Right lobe of liver (tissue), 6 donors: ENCODE results near the gene HHAT. TPM values are rescaled to one million over a fixed set of nuclear protein-coding genes. Genes with fewer than 3 reads are reported as not detected.

Experiments
- ATAC-seq, 4 donors: fragments of 200-7000 bp; cut with Tn5 transposase; one replicate each; pipeline ENCODE4 v1.9.1; 2020; ENCODE audit warnings: mild to moderate bottlenecking in 4 of 4, moderate library complexity in 4 of 4
- DNase-seq, 3 donors: peaks; one replicate each; pipeline ENCODE4 v3.0.0-alpha.2; 2020
- H3K27ac ChIP-seq, 3 donors: fragments of 200-600 bp; one replicate each; pipeline ENCODE4 v1.8.0; 2022
- H3K27me3 ChIP-seq, 2 donors: fragments of 200-600 bp; one replicate each; pipeline ENCODE4 v1.8.0; 2022
- H3K36me3 ChIP-seq, 4 donors: fragments of 200-600 bp; sonication (generic) in 1 of 4; one replicate each; pipeline versions ENCODE4 v1.5.1 to v1.8.0; 2017 to 2022; ENCODE audit warnings: control low read depth in 1 of 4
- H3K4me1 ChIP-seq, 4 donors: fragments of 200-600 bp; sonication (generic) in 1 of 4; one replicate each; pipeline versions ENCODE4 v1.5.1 to v1.8.0; 2017 to 2022; ENCODE audit warnings: control low read depth in 1 of 4
- H3K4me3 ChIP-seq, 3 donors: fragments of 200-600 bp; one replicate each; pipeline ENCODE4 v1.8.0; 2022
- H3K9me3 ChIP-seq, 4 donors: fragments of 200-600 bp; sonication (generic) in 1 of 4; one replicate each; pipeline versions ENCODE4 v1.5.1 to v1.8.0; 2017 to 2022; ENCODE audit warnings: control low read depth in 1 of 4
- CTCF ChIP-seq, 4 donors: fragments of 200-600 bp in 3 of 4; fragments of 450-650 bp in 1 of 4; IDR thresholded peaks; one replicate each; pipeline versions ENCODE4 v1.5.1 to v1.8.0; 2016 to 2022; ENCODE audit warnings: antibody characterized with exemption in 4 of 4, mild to moderate bottlenecking in 2 of 4
- POLR2A ChIP-seq: fragments of 450-650 bp; IDR thresholded peaks from one replicate; pipeline ENCODE4 v1.6.1; 2017; ENCODE audit warnings: antibody characterized with exemption, mild to moderate bottlenecking
- WGBS: methylation state at CpG from one replicate; pipeline ENCODE4 v1.1.6; 2018; ENCODE audit warnings: low coverage, low lambda C conversion rate; ENCODE audit not compliant: insufficient coverage; ENCODE audit errors: missing lambda C conversion rate; 5-methylcytosine and 5-hydroxymethylcytosine counted together
- intact Hi-C, 2 donors: fragments of 100-400 bp; cut with DNase I; formaldehyde crosslinking; loops; one replicate each; pipeline versions ENCODE4 v1.11.2 to v1.14.1; 2022
- total RNA-seq, 6 experiments: library from RNA; depleted of rRNA in 2 of 6; stranded (reverse); fragments of >200 nt in 2 of 6; fragmentation: NEBNext Ultra II Directional in 3 of 6; extraction: Animal tissue kit (Norgen Biotek cat#: 25700) in 3 of 6; gene quantifications; one replicate each; pipeline versions ENCODE4 v1.1.0 to v1.2.4, GENCODE V29; 2016 to 2023
- donor health status: DM: no; HTN: yes; CAD: no.
- donor health status: DM: no; HTN: no; CAD: no.
- donor health status: DM: no; HTN: no; CAD: no.
- donor health status: DM: no; HTN: yes; CAD: no.
- donor health status: DM: no; HTN: yes; CAD: no.

HHAT gene
- total RNA-seq, 6 experiments from 2014 or later: 2.2 to 4.1 (median 2.7) TPM

- Histone ChIP-seq H3K4me3 (no peak overlapping the region), H3K9me3 (no peaks in the 10 kb centered on the region), H3K27ac (no peak overlapping the region), H3K36me3 (no peaks in the 10 kb centered on the region), H3K4me1 (no peaks in the 10 kb centered on the region), H3K27me3 (no peaks in the 10 kb centered on the region)
- 100% methylated on average over 2 of the region's 2 CpGs for WGBS
- no peak for TF ChIP-seq POLR2A
- no peak for TF ChIP-seq CTCF (IDR thresholded peaks at IDR 0.05)
- no peak for DNase-seq
- no peak for ATAC-seq
- intact Hi-C loops: no loop called here
These were observed 297.6 kb downstream of the HHAT start for GRCh38 chr1:210626341-210626740.

- TF ChIP-seq CTCF (IDR thresholded peaks at IDR 0.05): no peak
- TF ChIP-seq POLR2A: no peak
- Histone ChIP-seq H3K4me1 (no peaks in the 10 kb centered on the region), H3K36me3 (no peaks in the 10 kb centered on the region), H3K4me3 (no peak overlapping the region), H3K27ac (no peak overlapping the region), H3K9me3 (no peaks in the 10 kb centered on the region), H3K27me3 (no peaks in the 10 kb centered on the region)
- ATAC-seq: no peak
- intact Hi-C loops: no loop called here
- no peak for DNase-seq
These were observed 299.1 kb downstream of the HHAT start for GRCh38 chr1:210627755-210628154.

- no peak overlapping the region for H3K27ac ChIP-seq
- H3K36me3 ChIP-seq: no peaks in the 10 kb centered on the region
- no peaks in the 10 kb centered on the region for H3K4me1 ChIP-seq
- intact Hi-C loops: no loop called here
- no peaks in the 10 kb centered on the region for H3K27me3 ChIP-seq
- ATAC-seq (no peak), DNase-seq (no peak)
- no peak overlapping the region for H3K4me3 ChIP-seq
- no peaks in the 10 kb centered on the region for H3K9me3 ChIP-seq
- no peak for TF ChIP-seq POLR2A
- TF ChIP-seq CTCF (IDR thresholded peaks at IDR 0.05): no peak
- WGBS: 100% methylated on average over 2 of the region's 2 CpGs
These were observed 300.6 kb downstream of the HHAT start for GRCh38 chr1:210629276-210629675.

GRCh38 chr1:210631399-210631798 lies 302.7 kb downstream of the HHAT start:
- Histone ChIP-seq H3K36me3 (no peaks in the 10 kb centered on the region), H3K27me3 (no peaks in the 10 kb centered on the region), H3K4me3 (no peak overlapping the region), H3K27ac (no peak overlapping the region), H3K9me3 (no peaks in the 10 kb centered on the region), H3K4me1 (no peaks in the 10 kb centered on the region)
- 59% methylated on average over 3 of the region's 3 CpGs for WGBS
- intact Hi-C loops: no loop called here
- ATAC-seq (no peak), DNase-seq (no peak)
- TF ChIP-seq POLR2A (no peak), CTCF (IDR thresholded peaks at IDR 0.05) (no peak)

GRCh38 chr1:210633140-210633539 lies 304.4 kb downstream of the HHAT start:
- H3K27me3 ChIP-seq: no peaks in the 10 kb centered on the region
- DNase-seq (no peak), ATAC-seq (no peak)
- H3K4me1 ChIP-seq: no peaks in the 10 kb centered on the region
- no peaks in the 10 kb centered on the region for H3K36me3 ChIP-seq
- TF ChIP-seq POLR2A (no peak), CTCF (IDR thresholded peaks at IDR 0.05) (no peak)
- H3K9me3 ChIP-seq: no peaks in the 10 kb centered on the region
- intact Hi-C loops: no loop called here
- no peak overlapping the region for H3K4me3 ChIP-seq
- H3K27ac ChIP-seq: no peak overlapping the region
- WGBS: 93% methylated on average over 2 of the region's 3 CpGs
